ENCODE data around the gene TRMT5.

TRMT5 gene

GRCh38 chr14:60980811-60981632, at the start of gene TRMT5, which contains the start of gene SLC38A6:
Gene TRMT5, minus strand, starts transcription at chr14:60981079. Its CDS starts 106 bp downstream, at chr14:60980973.
Gene SLC38A6, plus strand, starts transcription at chr14:60981245. Its CDS starts 33 bp downstream, at chr14:60981278.
- no peak for TF ChIP-seq ZFX (IDR thresholded peaks at IDR 0.05)
- TF ChIP-seq CTCF (conservative IDR thresholded peaks at IDR 0.05), result no peak
- peak within 1 kb of the TSS; percentile 82 for H3K27ac ChIP-seq

GRCh38 chr14:61026526-61026925, 45.6 kb upstream of the TRMT5 start:
- H3K27ac ChIP-seq, result no peak overlapping the region
- no peak for TF ChIP-seq CTCF (conservative IDR thresholded peaks at IDR 0.05)

- TF ChIP-seq CTCF (conservative IDR thresholded peaks at IDR 0.05) (peak; percentile 97), ZFX (IDR thresholded peaks at IDR 0.05) (no peak)
- no peak overlapping the region for H3K27ac ChIP-seq
Observed at GRCh38 chr14:61025251-61026223, 44.7 kb upstream of the TRMT5 start.

GRCh38 chr14:61019537-61019936, 38.7 kb upstream of the TRMT5 start:
- H3K27ac ChIP-seq, result no peak overlapping the region
- TF ChIP-seq CTCF (conservative IDR thresholded peaks at IDR 0.05), result no peak
- TF ChIP-seq ZFX (IDR thresholded peaks at IDR 0.05), result no peak

- TF ChIP-seq CTCF (conservative IDR thresholded peaks at IDR 0.05) (no peak), ZFX (IDR thresholded peaks at IDR 0.05) (no peak)
- H3K27ac ChIP-seq, result no peak overlapping the region
Observed at GRCh38 chr14:61003571-61003970, 22.7 kb upstream of the TRMT5 start.

GRCh38 chr14:60999536-60999935, 18.7 kb upstream of the TRMT5 start:
- H3K27ac ChIP-seq, result no peak overlapping the region
- TF ChIP-seq CTCF (conservative IDR thresholded peaks at IDR 0.05) (no peak), ZFX (IDR thresholded peaks at IDR 0.05) (no peak)

Measured in C4-2B (cell line).